Endothelial cell of umbilical vein (primary cell): ENCODE measurements around the gene ITGA8. TPM values are rescaled to one million over a fixed set of nuclear protein-coding genes. Genes with fewer than 3 reads are reported as not detected.

Source experiments
- BruUV-seq: library from RNA; stranded (reverse); fragments of 400-500 nt; replicated peaks from 2 replicates; lab custom pipeline; 2021; lab: Mats Ljungman, UMichigan
- CTCF ChIA-PET: fragments of 300-600, 350-600 bp; sonication (Branson Sonifier 250); formaldehyde crosslinking; loops from one replicate; lab custom pipeline; 2021; ENCODE audit warnings: antibody characterized with exemption, inconsistent platforms; lab: Charles Lee
- POLR2A ChIA-PET: fragments of 300-600, 350-600 bp; sonication (Branson Sonifier 250); formaldehyde crosslinking; loops from one replicate; lab custom pipeline; 2021; ENCODE audit warnings: antibody characterized with exemption, inconsistent platforms; lab: Charles Lee
- DNase-seq: peaks from one replicate; pipeline ENCODE4 v3.0.0-alpha.2; 2011; ENCODE audit warnings: low read depth, low spot score
- FAIRE-seq: peaks from 2 replicates; lab custom pipeline; 2011; peaks lifted over from hg19 to GRCh38; lab: Jason Lieb, UNC
- H2AFZ ChIP-seq: 2 replicates; pipeline ENCODE4 v1.6.0; 2012; ENCODE audit warnings: low read depth, low read length, control low read depth, inconsistent platforms
- H3K27ac ChIP-seq: 2 replicates; pipeline ENCODE4 v1.5.1; 2011; ENCODE audit warnings: low read depth, mild to moderate bottlenecking, control low read depth, low read length, moderate library complexity; ENCODE audit not compliant: insufficient read depth
- H3K27me3 ChIP-seq, 2 experiments: 2 replicates each; pipeline versions ENCODE4 v1.6.0 to v1.6.1; 2011; ENCODE audit warnings: low read length in 2 of 2, mixed read lengths in 1 of 2; ENCODE audit not compliant: control insufficient read depth in 2 of 2, insufficient read depth in 2 of 2
- H3K36me3 ChIP-seq, 2 experiments: 2 replicates in 1 of 2; 3 replicates in 1 of 2; pipeline ENCODE4 v1.5.1; 2011; ENCODE audit warnings: low read length in 2 of 2, mild to moderate bottlenecking in 1 of 2, moderate library complexity in 1 of 2; ENCODE audit not compliant: control insufficient read depth in 2 of 2, insufficient read depth in 2 of 2; ENCODE audit errors: extremely low read depth in 1 of 2
- H3K4me1 ChIP-seq: 3 replicates; pipeline ENCODE4 v1.5.1; 2011; ENCODE audit warnings: mild to moderate bottlenecking, low read length; ENCODE audit not compliant: control insufficient read depth, insufficient read depth; ENCODE audit errors: extremely low read depth
- H3K4me2 ChIP-seq: 2 replicates; pipeline ENCODE4 v1.6.1; 2011; ENCODE audit warnings: low read length, control low read depth, mixed read lengths; ENCODE audit not compliant: insufficient read depth
- H3K4me3 ChIP-seq, 3 experiments: fragments of 200-600 bp in 1 of 3; sonication (generic), shearing (Covaris generic) in 1 of 3; replicated peaks in 1 of 3; 2 replicates each; pipeline ENCODE4 v1.5.1; 2011 to 2016; ENCODE audit warnings: control low read depth in 3 of 3, low read length in 3 of 3, mild to moderate bottlenecking in 2 of 3, inconsistent platforms in 1 of 3, low read depth in 1 of 3, moderate library complexity in 1 of 3; ENCODE audit not compliant: insufficient read depth in 1 of 3
- H3K79me2 ChIP-seq: 2 replicates; pipeline ENCODE4 v1.6.0; 2012; ENCODE audit warnings: low read length, inconsistent platforms; ENCODE audit not compliant: control insufficient read depth, insufficient read depth
- H3K9ac ChIP-seq: replicated peaks from 2 replicates; pipeline ENCODE3; 2011; ENCODE audit warnings: low read length, control low read depth; ENCODE audit not compliant: insufficient read depth; ENCODE audit errors: extremely low read depth
- H3K9me1 ChIP-seq: replicated peaks from 3 replicates; pipeline ENCODE4 v1.6.0; 2011; ENCODE audit warnings: mild to moderate bottlenecking, low read length; ENCODE audit not compliant: control insufficient read depth, insufficient read depth; ENCODE audit errors: extremely low read depth
- H3K9me3 ChIP-seq: replicated peaks from 2 replicates; pipeline ENCODE4 v1.5.1; 2012; ENCODE audit warnings: low read length, inconsistent platforms; ENCODE audit not compliant: control insufficient read depth, insufficient read depth
- H4K20me1 ChIP-seq: replicated peaks from 2 replicates; pipeline ENCODE3; 2011; ENCODE audit warnings: mild to moderate bottlenecking, low read length; ENCODE audit not compliant: control insufficient read depth, insufficient read depth; ENCODE audit errors: extremely low read depth
- EZH2 ChIP-seq: IDR thresholded peaks from 2 replicates; pipeline ENCODE4 v1.6.1; 2012; ENCODE audit warnings: borderline replicate concordance, low read depth, mild to moderate bottlenecking, moderate library complexity, low read length, inconsistent platforms; ENCODE audit not compliant: severe bottlenecking
- FOS ChIP-seq: IDR thresholded peaks from 2 replicates; pipeline ENCODE4 v1.6.1; 2011; ENCODE audit warnings: mild to moderate bottlenecking, low read length, moderate library complexity, borderline replicate concordance; ENCODE audit not compliant: insufficient read depth
- GATA2 ChIP-seq: IDR thresholded peaks from 2 replicates; pipeline ENCODE4 v1.7.0; 2011; ENCODE audit warnings: low read depth, mild to moderate bottlenecking, moderate library complexity, mixed read lengths, low read length; ENCODE audit not compliant: insufficient read length, insufficient read depth
- JUN ChIP-seq: IDR thresholded peaks from 2 replicates; pipeline ENCODE4 v1.6.1; 2011; ENCODE audit warnings: borderline replicate concordance, low read depth; ENCODE audit not compliant: insufficient read length, insufficient read depth
- MYC ChIP-seq: IDR thresholded peaks from one replicate; pipeline ENCODE4 v1.6.1; 2011; ENCODE audit warnings: mild to moderate bottlenecking, low read depth, low read length
- POLR2A ChIP-seq: IDR thresholded peaks from 2 replicates; pipeline ENCODE4 v1.6.1; 2012; ENCODE audit warnings: low read depth, mild to moderate bottlenecking, control low read depth, low read length
- POLR2AphosphoS5 ChIP-seq: IDR thresholded peaks from 2 replicates; pipeline ENCODE4 v1.6.1; 2012; ENCODE audit warnings: low read depth, mild to moderate bottlenecking, control low read depth, low read length, moderate library complexity; ENCODE audit not compliant: insufficient read depth
- dilution Hi-C: fragments of 300-500 bp; cut with MboI; formaldehyde crosslinking; loops from one replicate; pipeline ENCODE4 v1.15.0; 2019; ENCODE audit warnings: low sequenced_read_pairs; ENCODE audit not compliant: extremely low pct_ligation_motif_present
- intact Hi-C: fragments of 100-400 bp; cut with micrococcal nuclease; formaldehyde crosslinking; loops from one replicate; pipeline ENCODE4 v1.10.0; 2022
- polyA plus RNA-seq, 4 experiments: library from polyadenylated mRNA; depleted of rRNA in 3 of 4; stranded (reverse) in 3 of 4; unstranded in 1 of 4; fragments of >200 nt; gene quantifications; 2 replicates each; pipeline versions ENCODE4 v1.2.1 to v1.2.3, GENCODE V29; 2011 to 2012; ENCODE audit warnings: missing spikeins in 1 of 4
- total RNA-seq: library from RNA; stranded (reverse); gene quantifications from 2 replicates; pipeline ENCODE4 v1.2.3, GENCODE V29; 2021
- TF ChIP-seq, protein P1 (sequence below), 2 donors: IDR thresholded peaks; 1 replicate in 1 of 2; 2 replicates in 1 of 2; pipeline ENCODE4 v1.5.1; 2011; ENCODE audit warnings: low read length in 2 of 2, mild to moderate bottlenecking in 2 of 2, moderate library complexity in 2 of 2, control low read depth in 1 of 2, inconsistent platforms in 1 of 2, low read depth in 1 of 2; ENCODE audit not compliant: insufficient read depth in 1 of 2; ENCODE audit errors: extremely low read depth in 1 of 2
- TF ChIP-seq, protein P2 (sequence below): IDR thresholded peaks from 2 replicates; pipeline ENCODE4 v1.6.1; 2011; ENCODE audit not compliant: insufficient read depth, insufficient read length

The ITGA8 gene
- total and polyA plus RNA-seq, 2 donors (not counting 3 experiments of a cell fraction or from before 2014, with no cell fraction given): 0.04 to 0.40 TPM

DNA sequence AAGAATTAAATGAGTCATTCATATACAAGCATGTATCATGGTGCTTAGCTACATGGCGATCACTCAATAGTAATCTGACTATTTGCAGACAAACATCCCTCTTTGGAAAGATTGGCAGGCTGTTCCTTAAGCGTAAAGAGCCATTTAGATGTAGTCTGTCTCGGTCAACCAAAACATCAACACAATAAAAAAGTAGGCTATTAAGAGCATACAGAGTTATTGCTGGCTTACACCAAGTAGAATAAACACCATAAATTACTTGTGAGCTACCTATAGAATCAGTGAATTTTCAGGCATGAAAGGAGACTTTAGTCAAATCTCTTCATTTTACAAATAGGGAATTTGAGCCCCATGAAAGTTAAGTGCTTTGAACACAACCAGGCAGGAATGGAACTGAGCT is 176.9 kb downstream of the ITGA8 start:
- ChIA-PET CTCF (interaction anchor here (1.0 kb wide), 1 partner anchor 15 kb away, joined by 3 read pairs; no protein-coding TSS in a partner anchor), POLR2A (no interaction called here)
- dilution Hi-C loops (no loop called here), intact Hi-C loops (no loop called here)
- Histone ChIP-seq H3K27ac (no peak overlapping the region), H3K36me3 (no peaks in the 10 kb centered on the region), H3K27me3 (peaks cover 4 to 7% of the 10 kb centered on the region in 2 experiments), H3K4me3 (no peak overlapping the region), H3K9me1 (no peaks in the 10 kb centered on the region), H3K79me2 (no peaks in the 10 kb centered on the region), H3K9ac (no peak overlapping the region), H2AFZ (no peak overlapping the region), H3K4me1 (no peaks in the 10 kb centered on the region), H4K20me1 (no peaks in the 10 kb centered on the region), H3K9me3 (no peaks in the 10 kb centered on the region), H3K4me2 (no peak overlapping the region)
- no TSS peak for BruUV-seq
- FAIRE-seq (no peak), DNase-seq (no peak)
- TF ChIP-seq EZH2 (no peak), POLR2AphosphoS5 (no peak), MYC (no peak), JUN (no peak), FOS (no peak), POLR2A (no peak), GATA2 (no peak)
- TF ChIP-seq, protein P1, sequence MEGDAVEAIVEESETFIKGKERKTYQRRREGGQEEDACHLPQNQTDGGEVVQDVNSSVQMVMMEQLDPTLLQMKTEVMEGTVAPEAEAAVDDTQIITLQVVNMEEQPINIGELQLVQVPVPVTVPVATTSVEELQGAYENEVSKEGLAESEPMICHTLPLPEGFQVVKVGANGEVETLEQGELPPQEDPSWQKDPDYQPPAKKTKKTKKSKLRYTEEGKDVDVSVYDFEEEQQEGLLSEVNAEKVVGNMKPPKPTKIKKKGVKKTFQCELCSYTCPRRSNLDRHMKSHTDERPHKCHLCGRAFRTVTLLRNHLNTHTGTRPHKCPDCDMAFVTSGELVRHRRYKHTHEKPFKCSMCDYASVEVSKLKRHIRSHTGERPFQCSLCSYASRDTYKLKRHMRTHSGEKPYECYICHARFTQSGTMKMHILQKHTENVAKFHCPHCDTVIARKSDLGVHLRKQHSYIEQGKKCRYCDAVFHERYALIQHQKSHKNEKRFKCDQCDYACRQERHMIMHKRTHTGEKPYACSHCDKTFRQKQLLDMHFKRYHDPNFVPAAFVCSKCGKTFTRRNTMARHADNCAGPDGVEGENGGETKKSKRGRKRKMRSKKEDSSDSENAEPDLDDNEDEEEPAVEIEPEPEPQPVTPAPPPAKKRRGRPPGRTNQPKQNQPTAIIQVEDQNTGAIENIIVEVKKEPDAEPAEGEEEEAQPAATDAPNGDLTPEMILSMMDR (IDR thresholded peaks at IDR 0.05; ENCODE audit: extremely low read depth in 1 of 2, insufficient read depth in 1 of 2, low read depth in 1 of 2, low read length in 2 of 2): no peak
- TF ChIP-seq, protein P2, sequence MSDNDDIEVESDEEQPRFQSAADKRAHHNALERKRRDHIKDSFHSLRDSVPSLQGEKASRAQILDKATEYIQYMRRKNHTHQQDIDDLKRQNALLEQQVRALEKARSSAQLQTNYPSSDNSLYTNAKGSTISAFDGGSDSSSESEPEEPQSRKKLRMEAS: no peak
